BE2C (cell line): ENCODE data around the gene NINJ2.

Experiments used
- DNase-seq: peaks from one replicate; pipeline ENCODE4 v3.0.0-alpha.2; 2020
- H3K27me3 ChIP-seq: fragments of 250-450 bp; sonication (Bioruptor Pico); 2 replicates; pipeline ENCODE4 v1.5.1; 2020; ENCODE audit warnings: mild to moderate bottlenecking
- H3K36me3 ChIP-seq: fragments of 250-450 bp; sonication (Bioruptor Pico); 2 replicates; pipeline ENCODE4 v1.5.1; 2020; ENCODE audit warnings: mild to moderate bottlenecking
- H3K4me1 ChIP-seq: fragments of 250-450 bp; sonication (Bioruptor Pico); 2 replicates; pipeline ENCODE4 v1.5.1; 2020
- H3K4me3 ChIP-seq: 2 replicates; pipeline ENCODE4 v1.5.1; 2011; ENCODE audit warnings: low read depth, low read length
- H3K9me3 ChIP-seq: fragments of 250-450 bp; sonication (Bioruptor Pico); 2 replicates; pipeline ENCODE4 v1.5.1; 2020
- CTCF ChIP-seq: IDR thresholded peaks from 2 replicates; pipeline ENCODE4 v1.5.1; 2012; ENCODE audit warnings: mild to moderate bottlenecking, low read depth, low read length

Gene NINJ2

GRCh38 chr12:614411-614970 lies 48.8 kb downstream of the NINJ2 start:
- DNase-seq: peak; percentile 50
- H3K9me3 ChIP-seq: no peaks in the 10 kb centered on the region
- peak; percentile 40 for TF ChIP-seq CTCF
- no peaks in the 10 kb centered on the region for H3K27me3 ChIP-seq
- H3K4me3 ChIP-seq: no peak overlapping the region
- H3K4me1 ChIP-seq: peaks cover 5% of the 10 kb centered on the region
- H3K36me3 ChIP-seq: no peaks in the 10 kb centered on the region

DNA sequence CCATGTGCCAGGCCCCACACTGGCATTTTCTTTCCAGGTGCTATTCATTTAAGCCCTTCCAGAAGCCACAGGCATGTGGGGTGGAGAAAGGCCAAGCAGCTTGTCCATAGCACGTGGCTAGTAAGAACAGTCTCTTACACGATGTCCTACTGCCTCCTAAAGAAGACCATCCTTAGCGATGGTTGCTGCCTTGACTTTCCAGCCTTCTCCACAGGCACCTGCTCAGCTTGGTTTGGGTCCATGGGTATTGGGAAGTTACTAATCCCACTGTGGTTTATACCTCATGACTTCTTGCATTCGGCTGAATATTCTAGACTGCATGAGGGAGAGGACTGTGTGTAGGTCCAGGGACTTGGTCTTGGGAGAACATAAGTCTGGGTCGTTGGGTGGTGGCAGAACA lies 49.2 kb downstream of the NINJ2 start:
- H3K9me3 ChIP-seq: no peaks in the 10 kb centered on the region
- TF ChIP-seq CTCF: no peak
- H3K27me3 ChIP-seq: no peaks in the 10 kb centered on the region
- no peaks in the 10 kb centered on the region for H3K36me3 ChIP-seq
- DNase-seq: no peak
- H3K4me3 ChIP-seq: no peak overlapping the region
- H3K4me1 ChIP-seq: peaks cover 5% of the 10 kb centered on the region

GRCh38 chr12:612886-613285 lies 50.4 kb downstream of the NINJ2 start:
- Histone ChIP-seq H3K4me1 (peaks cover 5% of the 10 kb centered on the region), H3K4me3 (no peak overlapping the region), H3K27me3 (no peaks in the 10 kb centered on the region), H3K36me3 (no peaks in the 10 kb centered on the region), H3K9me3 (no peaks in the 10 kb centered on the region)
- no peak for TF ChIP-seq CTCF
- DNase-seq: no peak

GRCh38 chr12:612293-612692 lies 51.0 kb downstream of the NINJ2 start:
- H3K27me3 ChIP-seq: no peaks in the 10 kb centered on the region
- H3K4me1 ChIP-seq: peaks cover 8% of the 10 kb centered on the region
- no peak for TF ChIP-seq CTCF
- no peak for DNase-seq
- no peak overlapping the region for H3K4me3 ChIP-seq
- no peaks in the 10 kb centered on the region for H3K36me3 ChIP-seq
- H3K9me3 ChIP-seq: no peaks in the 10 kb centered on the region

- H3K4me1 ChIP-seq: peaks cover 8% of the 10 kb centered on the region
- H3K9me3 ChIP-seq: no peaks in the 10 kb centered on the region
- TF ChIP-seq CTCF: no peak
- H3K27me3 ChIP-seq: no peaks in the 10 kb centered on the region
- no peaks in the 10 kb centered on the region for H3K36me3 ChIP-seq
- H3K4me3 ChIP-seq: no peak overlapping the region
- no peak for DNase-seq
These were observed 51.5 kb downstream of the NINJ2 start for GRCh38 chr12:611721-612120.

DNA sequence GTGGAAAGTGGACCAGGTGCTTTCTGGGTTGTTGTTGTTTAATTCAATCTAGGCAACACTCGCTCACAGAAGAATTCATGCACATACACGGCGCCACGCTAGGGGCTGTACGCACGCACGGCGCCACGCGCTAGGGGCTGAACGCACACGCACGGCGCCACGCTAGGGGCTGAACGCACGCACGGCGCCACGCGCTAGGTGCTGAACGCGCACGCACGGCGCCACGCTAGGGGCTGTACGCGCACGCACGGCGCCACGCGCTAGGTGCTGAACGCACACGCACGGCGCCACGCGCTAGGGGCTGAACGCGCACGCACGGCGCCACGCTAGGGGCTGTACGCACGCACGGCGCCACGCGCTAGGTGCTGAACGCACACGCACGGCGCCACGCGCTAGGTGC lies 54.3 kb downstream of the NINJ2 start:
- H3K27me3 ChIP-seq: no peaks in the 10 kb centered on the region
- no peak for TF ChIP-seq CTCF
- H3K9me3 ChIP-seq: no peaks in the 10 kb centered on the region
- H3K4me3 ChIP-seq: no peak overlapping the region
- H3K4me1 ChIP-seq: peaks cover 8% of the 10 kb centered on the region
- no peaks in the 10 kb centered on the region for H3K36me3 ChIP-seq
- DNase-seq: no peak
